ENCODE measurements around the gene SLC39A11.

GRCh38 chr17:72934927-72935326 lies 157.6 kb downstream of the SLC39A11 start:
- no peak for TF ChIP-seq CTCF (IDR thresholded peaks at IDR 0.05)
- no peak for TF ChIP-seq POLR2AphosphoS5 (IDR thresholded peaks at IDR 0.05; ENCODE audit: low read depth, low read length)
- no peak for TF ChIP-seq TCF7L2 (IDR thresholded peaks at IDR 0.05; ENCODE audit: low read depth, low read length)
- TF ChIP-seq REST (IDR thresholded peaks at IDR 0.05; ENCODE audit: insufficient read depth in 1 of 2, low read depth in 2 of 2, low read length in 1 of 2): no peak
- TF ChIP-seq SIN3A (IDR thresholded peaks at IDR 0.05; ENCODE audit: borderline replicate concordance, insufficient read depth, low read depth, low read length): no peak

Measured in Panc1 (cell line).